Cardiac muscle cell (in vitro differentiated cells and primary cell): Measurements from ENCODE around the gene TMEM167A. TPM values are rescaled to one million over a fixed set of nuclear protein-coding genes. Genes with fewer than 3 reads are reported as not detected.
A peak's percentile ranks its signal among the peaks of the same experiment; 100 is the strongest.

Source experiments
- DNase-seq, 2 donors: peaks; one replicate each; pipeline versions ENCODE4 v3.0.0 to v3.0.0-alpha.2; 2010 to 2017; ENCODE audit warnings: low read depth in 1 of 2, low spot score in 1 of 2
- H3K27ac ChIP-seq: fragments of 200-600 bp; sonication (generic); 2 replicates; pipeline ENCODE4 v1.5.1; 2016
- H3K27me3 ChIP-seq: fragments of 200-600 bp; sonication (generic); 2 replicates; pipeline ENCODE4 v1.6.0; 2016; ENCODE audit warnings: control low read depth
- H3K36me3 ChIP-seq: fragments of 200-600 bp; sonication (generic); 2 replicates; pipeline ENCODE4 v1.5.1; 2016; ENCODE audit warnings: control low read depth
- H3K4me1 ChIP-seq: fragments of 200-600 bp; sonication (generic); 2 replicates; pipeline ENCODE4 v1.8.1; 2017; ENCODE audit warnings: low read depth, mild to moderate bottlenecking, mixed run types
- H3K4me3 ChIP-seq: fragments of 200-600 bp; sonication (generic); 2 replicates; pipeline ENCODE4 v1.5.1; 2016; ENCODE audit warnings: mild to moderate bottlenecking
- H3K9me3 ChIP-seq: fragments of 200-600 bp; sonication (generic); 2 replicates; pipeline ENCODE4 v1.5.1; 2017; ENCODE audit warnings: low read depth, mild to moderate bottlenecking, control low read depth
- polyA plus RNA-seq: library from polyadenylated mRNA; unstranded; fragments of >200 nt; fragmentation: Nextera tagmentation; extraction: Ambion mirVana; gene quantifications from 2 replicates; pipeline ENCODE4 v1.2.1, GENCODE V29; 2016
- total RNA-seq: library from RNA; depleted of rRNA; stranded (reverse); fragments of >200 nt; gene quantifications from 2 replicates; pipeline ENCODE4 v1.2.3, GENCODE V29; 2016
- TF ChIP-seq, protein P1 (sequence below): IDR thresholded peaks from 2 replicates; pipeline ENCODE4 v1.5.1; 2012; ENCODE audit warnings: low read depth, mild to moderate bottlenecking, low read length

TMEM167A gene, protein sequence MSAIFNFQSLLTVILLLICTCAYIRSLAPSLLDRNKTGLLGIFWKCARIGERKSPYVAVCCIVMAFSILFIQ
- total RNA-seq (55.8 and 66.7 TPM in 2 replicates), polyA plus RNA-seq (105 and 143 TPM in 2 replicates)

DNA sequence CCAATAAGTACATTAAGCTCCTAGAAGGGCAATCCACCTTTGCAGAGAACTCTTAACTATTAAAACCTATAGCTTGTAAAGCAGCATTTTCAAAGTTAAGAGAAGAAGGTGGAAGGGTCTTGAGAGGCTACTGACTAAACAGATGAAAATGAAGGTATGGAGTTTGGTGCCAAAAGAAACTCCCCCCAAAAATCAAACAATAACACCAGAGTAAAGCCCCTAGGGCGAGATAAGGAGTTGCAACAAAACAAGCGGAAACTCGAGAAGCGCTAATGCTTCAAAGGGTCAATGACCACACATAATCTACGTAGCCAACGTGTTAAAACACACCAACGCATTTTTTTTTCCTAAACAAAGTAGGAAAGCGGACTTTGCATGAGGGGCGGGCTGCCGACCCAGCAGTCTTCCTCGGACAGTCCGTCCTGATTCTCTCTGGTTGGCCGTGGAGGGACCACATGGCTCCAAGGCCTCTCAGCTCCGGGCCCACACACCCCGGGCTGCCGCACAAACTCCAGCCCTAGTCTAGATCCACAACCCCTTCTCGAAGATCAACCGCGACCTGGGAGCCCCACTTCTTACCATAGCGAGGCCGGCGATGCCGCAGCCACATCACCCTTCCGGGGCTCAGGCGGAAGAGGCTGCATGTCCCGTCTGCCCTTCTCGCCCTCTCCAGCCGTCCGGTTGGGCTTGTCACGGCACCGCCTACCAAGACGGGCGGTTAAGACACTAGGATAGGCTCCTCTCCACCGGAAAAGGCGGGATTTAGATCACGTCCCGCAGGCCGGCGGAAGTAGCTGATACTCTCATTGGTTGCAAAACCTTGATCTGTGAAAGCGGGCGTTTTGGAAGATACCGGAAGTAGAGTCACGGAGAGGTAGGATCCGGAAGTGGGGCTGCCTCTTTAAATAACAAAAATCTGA is at the start of gene TMEM167A, which contains the start of gene XRCC4:
Gene TMEM167A (minus strand): TSS at position 653 of the 920 bp plus-strand sequence. CDS start 71 bp downstream, at position 582.
Gene XRCC4 (plus strand): TSS at position 806 of the 920 bp plus-strand sequence. CDS start 27,373 bp downstream, outside the sequence.
- H3K27me3 ChIP-seq: no peaks in the 10 kb centered on the region
- H3K36me3 ChIP-seq: no peaks in the 10 kb centered on the region
- no peaks in the 10 kb centered on the region for H3K9me3 ChIP-seq
- peak; percentile 99 for DNase-seq
- H3K27ac ChIP-seq: peak within 1 kb of the TSS; percentile 91
- TF ChIP-seq, protein P1, sequence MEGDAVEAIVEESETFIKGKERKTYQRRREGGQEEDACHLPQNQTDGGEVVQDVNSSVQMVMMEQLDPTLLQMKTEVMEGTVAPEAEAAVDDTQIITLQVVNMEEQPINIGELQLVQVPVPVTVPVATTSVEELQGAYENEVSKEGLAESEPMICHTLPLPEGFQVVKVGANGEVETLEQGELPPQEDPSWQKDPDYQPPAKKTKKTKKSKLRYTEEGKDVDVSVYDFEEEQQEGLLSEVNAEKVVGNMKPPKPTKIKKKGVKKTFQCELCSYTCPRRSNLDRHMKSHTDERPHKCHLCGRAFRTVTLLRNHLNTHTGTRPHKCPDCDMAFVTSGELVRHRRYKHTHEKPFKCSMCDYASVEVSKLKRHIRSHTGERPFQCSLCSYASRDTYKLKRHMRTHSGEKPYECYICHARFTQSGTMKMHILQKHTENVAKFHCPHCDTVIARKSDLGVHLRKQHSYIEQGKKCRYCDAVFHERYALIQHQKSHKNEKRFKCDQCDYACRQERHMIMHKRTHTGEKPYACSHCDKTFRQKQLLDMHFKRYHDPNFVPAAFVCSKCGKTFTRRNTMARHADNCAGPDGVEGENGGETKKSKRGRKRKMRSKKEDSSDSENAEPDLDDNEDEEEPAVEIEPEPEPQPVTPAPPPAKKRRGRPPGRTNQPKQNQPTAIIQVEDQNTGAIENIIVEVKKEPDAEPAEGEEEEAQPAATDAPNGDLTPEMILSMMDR: no peak
- H3K4me1 ChIP-seq: peaks cover 7% of the 10 kb centered on the region
- H3K4me3 ChIP-seq: peak within 1 kb of the TSS; percentile 86

DNA sequence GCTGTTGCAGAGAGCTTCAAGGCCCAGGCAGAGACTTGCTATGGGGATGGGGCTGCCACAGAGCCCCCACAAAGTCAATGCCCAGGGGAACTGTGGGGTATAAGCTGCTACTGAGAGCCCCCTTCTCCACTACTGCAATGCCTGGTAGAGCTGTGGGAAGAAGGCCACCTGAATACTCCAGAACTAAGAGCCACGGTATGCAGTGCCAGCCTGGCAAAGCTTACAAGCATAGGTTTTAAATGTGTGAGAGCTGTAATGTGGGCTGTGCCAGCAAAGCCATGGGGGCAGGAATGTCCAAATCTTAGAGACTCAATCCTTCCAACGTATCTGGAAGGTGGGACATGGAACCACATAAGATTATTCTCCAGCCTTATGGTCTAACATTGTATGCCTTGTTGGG is 49.3 kb upstream of the TMEM167A start:
- no peaks in the 10 kb centered on the region for H3K9me3 ChIP-seq
- no peak overlapping the region for H3K27ac ChIP-seq
- no peaks in the 10 kb centered on the region for H3K36me3 ChIP-seq
- H3K4me3 ChIP-seq: no peak overlapping the region
- no peaks in the 10 kb centered on the region for H3K4me1 ChIP-seq
- H3K27me3 ChIP-seq: no peaks in the 10 kb centered on the region
- TF ChIP-seq, protein P1: no peak
- no peak for DNase-seq

DNA sequence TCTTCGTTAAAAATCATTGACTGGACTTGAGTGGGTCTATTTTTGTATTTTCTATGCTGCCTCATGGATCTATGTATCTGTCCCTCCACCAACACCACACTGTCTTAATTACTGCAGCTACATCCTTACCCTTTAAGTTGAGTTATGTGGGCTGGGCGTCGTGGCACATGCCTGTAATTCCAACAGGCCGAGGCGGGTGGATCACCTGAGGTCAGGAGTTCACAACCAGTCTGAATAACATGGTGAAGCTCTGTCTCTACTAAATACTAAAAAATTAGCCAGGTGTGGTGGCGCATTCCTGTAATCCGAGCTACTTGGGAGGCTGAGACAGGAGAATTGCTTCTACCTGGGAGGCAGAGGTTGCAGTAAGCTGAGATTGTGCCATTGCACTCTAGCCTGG is 48.4 kb upstream of the TMEM167A start:
- no peak for DNase-seq
- Histone ChIP-seq H3K27me3 (no peaks in the 10 kb centered on the region), H3K9me3 (no peaks in the 10 kb centered on the region), H3K4me3 (no peak overlapping the region), H3K4me1 (no peaks in the 10 kb centered on the region), H3K36me3 (no peaks in the 10 kb centered on the region), H3K27ac (no peak overlapping the region)
- TF ChIP-seq, protein P1: no peak

DNA sequence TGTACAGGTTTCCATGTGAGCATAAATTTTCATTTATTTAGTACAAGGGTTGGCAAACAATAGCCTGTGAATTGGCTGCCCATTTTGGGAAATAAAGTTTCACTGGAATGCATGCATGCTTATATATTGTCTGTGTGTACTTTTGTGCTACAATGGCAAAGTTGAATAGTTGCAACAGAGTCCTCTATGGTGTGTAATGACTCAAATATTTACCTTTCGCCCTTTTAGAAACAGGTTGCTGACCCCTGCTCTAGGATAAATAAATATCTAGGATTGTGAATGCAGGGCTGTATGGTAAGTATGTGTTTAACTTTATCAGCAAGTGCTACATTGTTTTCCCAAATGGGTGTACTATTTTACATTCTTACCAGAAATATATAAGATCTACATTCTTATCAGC is 47.4 kb upstream of the TMEM167A start:
- H3K27ac ChIP-seq: no peak overlapping the region
- no peaks in the 10 kb centered on the region for H3K4me1 ChIP-seq
- H3K27me3 ChIP-seq: no peaks in the 10 kb centered on the region
- no peaks in the 10 kb centered on the region for H3K36me3 ChIP-seq
- no peak for DNase-seq
- TF ChIP-seq, protein P1: no peak
- no peaks in the 10 kb centered on the region for H3K9me3 ChIP-seq
- no peak overlapping the region for H3K4me3 ChIP-seq

DNA sequence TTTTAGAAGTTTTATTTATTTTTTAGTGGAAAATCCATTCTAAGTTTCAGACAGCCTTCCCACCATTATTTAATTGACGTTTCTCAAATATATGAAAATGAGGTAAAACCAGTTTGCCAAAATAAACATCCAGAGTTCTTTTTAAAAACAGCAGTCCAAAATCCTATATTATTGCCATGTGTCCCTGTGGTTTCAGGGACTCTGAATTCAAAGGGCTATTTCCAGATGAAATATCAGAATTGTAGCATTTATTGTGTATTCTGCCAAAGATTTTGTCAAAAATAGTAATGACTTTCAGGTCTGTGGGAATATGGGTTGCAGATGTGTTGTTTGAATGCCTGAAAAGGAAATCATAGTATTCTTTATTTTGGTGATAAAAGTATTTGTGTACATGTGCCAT is 41.8 kb upstream of the TMEM167A start:
- TF ChIP-seq, protein P1: no peak
- Histone ChIP-seq H3K4me1 (no peaks in the 10 kb centered on the region), H3K27ac (no peak overlapping the region), H3K4me3 (no peak overlapping the region), H3K36me3 (no peaks in the 10 kb centered on the region), H3K27me3 (no peaks in the 10 kb centered on the region), H3K9me3 (no peaks in the 10 kb centered on the region)
- no peak for DNase-seq
